ENCODE results near the gene RHAG.
"Not testable (repeated sequence)": the region's sequence is repeated elsewhere in the genome, so short reads cannot be mapped to it uniquely, and the experiment has no call there.

RHAG gene

DNA sequence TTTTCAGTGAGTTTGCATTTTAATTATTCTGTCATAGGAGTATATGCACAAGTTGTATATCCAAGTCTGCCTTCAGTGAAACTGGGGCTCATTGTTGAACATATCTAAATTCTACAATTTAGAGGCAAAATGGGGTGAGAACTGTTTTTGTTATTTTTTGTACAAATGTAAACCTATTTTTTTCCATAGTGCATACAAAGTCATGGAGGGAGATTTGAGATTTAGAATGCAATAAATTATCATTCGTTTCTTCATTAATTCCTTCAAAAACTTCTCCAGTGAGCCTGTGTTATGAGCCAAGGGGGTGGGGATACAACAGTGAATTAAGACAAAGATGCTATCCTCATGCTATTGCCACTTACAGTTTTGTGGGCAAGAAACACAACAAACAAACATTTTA, 29.8 kb upstream of the RHAG start:
- no peak overlapping the region for H3K4me3 ChIP-seq (replicated peaks; ENCODE audit: low read depth, low read length)
- TF ChIP-seq, protein P1, sequence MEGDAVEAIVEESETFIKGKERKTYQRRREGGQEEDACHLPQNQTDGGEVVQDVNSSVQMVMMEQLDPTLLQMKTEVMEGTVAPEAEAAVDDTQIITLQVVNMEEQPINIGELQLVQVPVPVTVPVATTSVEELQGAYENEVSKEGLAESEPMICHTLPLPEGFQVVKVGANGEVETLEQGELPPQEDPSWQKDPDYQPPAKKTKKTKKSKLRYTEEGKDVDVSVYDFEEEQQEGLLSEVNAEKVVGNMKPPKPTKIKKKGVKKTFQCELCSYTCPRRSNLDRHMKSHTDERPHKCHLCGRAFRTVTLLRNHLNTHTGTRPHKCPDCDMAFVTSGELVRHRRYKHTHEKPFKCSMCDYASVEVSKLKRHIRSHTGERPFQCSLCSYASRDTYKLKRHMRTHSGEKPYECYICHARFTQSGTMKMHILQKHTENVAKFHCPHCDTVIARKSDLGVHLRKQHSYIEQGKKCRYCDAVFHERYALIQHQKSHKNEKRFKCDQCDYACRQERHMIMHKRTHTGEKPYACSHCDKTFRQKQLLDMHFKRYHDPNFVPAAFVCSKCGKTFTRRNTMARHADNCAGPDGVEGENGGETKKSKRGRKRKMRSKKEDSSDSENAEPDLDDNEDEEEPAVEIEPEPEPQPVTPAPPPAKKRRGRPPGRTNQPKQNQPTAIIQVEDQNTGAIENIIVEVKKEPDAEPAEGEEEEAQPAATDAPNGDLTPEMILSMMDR (IDR thresholded peaks at IDR 0.05; ENCODE audit: insufficient read depth, low read length, poor library complexity, severe bottlenecking), result no peak
- DNase-seq (ENCODE audit: extremely low read depth, insufficient read length), result no peak
- H3K27me3 ChIP-seq (replicated peaks; ENCODE audit: control insufficient read depth, insufficient read depth, low read length), result no peaks in the 10 kb centered on the region
- no peaks in the 10 kb centered on the region for H3K36me3 ChIP-seq (ENCODE audit: control insufficient read depth, insufficient read depth, low read length)

DNA sequence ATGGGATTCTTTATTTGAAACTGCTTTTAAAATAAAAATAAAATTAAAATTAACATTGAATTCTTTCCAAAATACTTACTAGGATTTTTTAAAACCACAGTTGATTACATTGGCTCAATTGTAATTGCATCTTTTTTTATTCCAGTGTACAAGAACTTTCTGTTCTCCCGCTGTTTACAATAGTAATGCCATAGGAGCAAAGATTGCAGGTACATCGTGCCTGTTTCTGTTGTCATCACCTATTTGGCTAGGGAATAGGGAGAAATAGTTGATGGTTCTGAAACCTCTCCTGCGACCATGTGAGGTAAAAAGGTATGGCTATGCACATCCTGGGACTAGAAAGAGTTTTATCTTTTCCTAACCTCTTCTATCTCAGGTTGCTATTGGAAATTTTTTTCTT, 28.2 kb upstream of the RHAG start:
- Histone ChIP-seq H3K27me3 (replicated peaks; ENCODE audit: control insufficient read depth, insufficient read depth, low read length) (no peaks in the 10 kb centered on the region), H3K36me3 (ENCODE audit: control insufficient read depth, insufficient read depth, low read length) (no peaks in the 10 kb centered on the region), H3K4me3 (replicated peaks; ENCODE audit: low read depth, low read length) (no peak overlapping the region)
- DNase-seq (ENCODE audit: extremely low read depth, insufficient read length), result no peak
- TF ChIP-seq, protein P1 (IDR thresholded peaks at IDR 0.05; ENCODE audit: insufficient read depth, low read length, poor library complexity, severe bottlenecking), result no peak

DNA sequence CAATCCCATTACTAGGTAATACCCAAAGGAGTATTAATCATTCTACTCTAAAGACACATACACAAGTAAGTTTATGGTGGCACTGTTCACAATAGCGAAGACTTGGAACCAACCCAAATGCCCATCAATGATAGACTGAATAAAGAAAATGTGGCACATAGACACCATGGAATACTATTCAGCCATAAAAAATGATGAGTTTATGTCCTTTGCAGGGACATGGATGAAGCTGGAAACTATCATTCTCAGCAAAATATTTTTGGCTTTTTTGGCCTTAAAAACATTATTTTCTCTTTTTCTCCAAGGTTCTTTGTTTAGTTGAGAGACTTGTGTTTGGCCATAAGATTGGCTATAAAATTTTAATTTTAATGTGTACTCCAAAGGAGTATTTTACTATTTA, 27.4 kb upstream of the RHAG start:
- H3K36me3 ChIP-seq (ENCODE audit: control insufficient read depth, insufficient read depth, low read length); H3K4me3 ChIP-seq (replicated peaks; ENCODE audit: low read depth, low read length); DNase-seq (ENCODE audit: extremely low read depth, insufficient read length); H3K27me3 ChIP-seq (replicated peaks; ENCODE audit: control insufficient read depth, insufficient read depth, low read length): not testable (repeated sequence)

DNA sequence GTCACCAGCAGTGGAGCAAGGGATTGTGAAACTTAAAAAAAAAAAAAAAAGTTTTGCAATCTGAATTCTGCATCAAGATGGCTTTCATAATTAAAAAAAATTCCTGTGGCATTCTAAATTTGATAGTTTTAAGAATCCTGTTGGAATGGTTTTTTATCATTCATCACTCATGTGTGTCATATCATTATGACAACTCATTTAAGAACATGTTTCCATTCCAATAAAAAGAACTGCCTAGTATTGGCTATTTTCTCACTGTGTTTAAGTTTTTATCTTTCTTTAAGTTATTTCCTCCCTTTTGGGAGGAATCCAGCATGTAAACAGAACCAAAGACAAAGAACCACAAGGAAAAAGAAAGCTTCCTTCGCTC, 26.2 kb upstream of the RHAG start:
- Histone ChIP-seq H3K4me3 (replicated peaks; ENCODE audit: low read depth, low read length) (no peak overlapping the region), H3K36me3 (ENCODE audit: control insufficient read depth, insufficient read depth, low read length) (no peaks in the 10 kb centered on the region), H3K27me3 (replicated peaks; ENCODE audit: control insufficient read depth, insufficient read depth, low read length) (no peaks in the 10 kb centered on the region)
- TF ChIP-seq, protein P1 (IDR thresholded peaks at IDR 0.05; ENCODE audit: insufficient read depth, low read length, poor library complexity, severe bottlenecking), result no peak
- DNase-seq (ENCODE audit: extremely low read depth, insufficient read length), result no peak

DNA sequence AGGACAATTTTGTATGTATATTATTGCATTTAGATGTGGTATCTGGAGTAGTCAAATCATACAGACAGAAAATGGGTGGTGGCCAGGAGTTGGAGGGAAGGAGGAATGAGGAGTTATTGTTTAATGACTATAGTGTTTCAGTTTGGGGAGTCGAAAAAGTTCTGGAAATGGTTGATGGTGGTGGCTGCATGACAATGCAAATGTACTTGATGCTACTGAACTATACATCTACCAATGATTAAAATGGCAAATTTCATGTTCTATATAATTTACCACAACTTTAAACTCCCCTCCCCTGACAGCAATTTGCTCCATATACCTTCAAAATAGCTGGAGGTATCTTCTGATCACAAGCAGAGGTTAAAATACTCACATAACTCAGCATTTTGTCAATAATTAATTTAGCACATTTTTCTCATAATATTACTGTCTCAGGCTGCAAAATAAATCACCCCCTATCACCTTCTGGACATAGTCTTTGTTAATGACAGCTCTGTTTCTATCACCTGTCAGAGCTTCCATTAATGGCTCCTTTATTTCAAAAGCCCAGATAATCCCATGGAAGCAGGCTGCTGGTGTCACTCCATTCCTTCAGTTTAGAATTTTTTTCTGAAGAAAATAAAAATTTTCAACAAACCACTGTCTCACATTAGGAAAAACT, 25.7 kb upstream of the RHAG start:
- DNase-seq (ENCODE audit: extremely low read depth, insufficient read length), result no peak
- Histone ChIP-seq H3K27me3 (replicated peaks; ENCODE audit: control insufficient read depth, insufficient read depth, low read length) (no peaks in the 10 kb centered on the region), H3K4me3 (replicated peaks; ENCODE audit: low read depth, low read length) (no peak overlapping the region), H3K36me3 (ENCODE audit: control insufficient read depth, insufficient read depth, low read length) (no peaks in the 10 kb centered on the region)
- TF ChIP-seq, protein P1 (IDR thresholded peaks at IDR 0.05; ENCODE audit: insufficient read depth, low read length, poor library complexity, severe bottlenecking), result no peak

DNA sequence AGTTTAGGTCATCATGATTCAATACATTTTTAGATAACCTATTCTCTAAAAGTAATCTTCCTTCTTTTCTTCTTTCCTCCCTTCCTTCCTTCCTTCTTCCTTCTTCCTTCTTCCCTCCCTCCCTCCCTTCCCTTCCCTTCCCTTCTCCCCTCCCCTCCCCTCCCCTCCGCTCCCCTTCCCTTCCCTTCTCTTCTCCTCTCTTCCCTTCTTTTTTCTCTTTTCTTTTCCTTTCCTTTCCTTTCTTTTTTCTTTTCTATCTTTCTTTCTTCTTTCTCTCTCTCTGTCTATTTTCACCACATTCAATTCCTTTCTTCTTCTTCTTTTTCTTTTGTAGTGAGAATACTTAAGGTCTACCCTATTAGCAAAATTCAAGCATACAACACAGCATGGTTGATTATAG, 17.3 kb upstream of the RHAG start:
- Histone ChIP-seq H3K4me3 (replicated peaks; ENCODE audit: low read depth, low read length) (no peak overlapping the region), H3K27me3 (replicated peaks; ENCODE audit: control insufficient read depth, insufficient read depth, low read length) (no peaks in the 10 kb centered on the region), H3K36me3 (ENCODE audit: control insufficient read depth, insufficient read depth, low read length) (no peaks in the 10 kb centered on the region)
- TF ChIP-seq, protein P1 (IDR thresholded peaks at IDR 0.05; ENCODE audit: insufficient read depth, low read length, poor library complexity, severe bottlenecking), result no peak
- DNase-seq (ENCODE audit: extremely low read depth, insufficient read length), result no peak
